ENCODE data around the gene ZFAND3.

DNA sequence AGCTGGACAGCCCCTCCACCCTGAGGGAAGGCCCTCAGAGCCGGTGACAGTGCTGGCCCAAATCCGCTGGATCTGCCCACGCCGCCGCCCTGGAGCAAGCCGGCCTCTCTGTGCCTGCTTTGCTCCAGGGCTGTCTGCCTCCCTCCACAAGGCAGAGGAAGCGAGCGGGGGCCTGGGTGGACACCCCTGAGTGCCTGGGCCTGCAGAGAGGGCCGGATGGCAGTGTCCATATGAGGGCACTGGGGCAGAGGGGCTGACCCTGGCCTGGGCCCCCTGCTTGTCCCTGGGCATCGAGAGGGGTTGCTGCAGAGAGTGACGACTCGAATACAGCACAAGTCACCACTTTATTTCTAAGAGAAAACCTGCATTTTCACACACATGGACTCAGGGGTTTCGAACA lies 348.6 kb downstream of the ZFAND3 start:
- no peak for TF ChIP-seq GATA2 (IDR thresholded peaks at IDR 0.05; ENCODE audit: low read depth, low read length)
- no peak for TF ChIP-seq GATA3 (IDR thresholded peaks at IDR 0.05; ENCODE audit: low read depth, low read length)
